HG02884 (cell line): ENCODE measurements around the gene MARVELD3.
"Not testable (repeated sequence)": the region's sequence is repeated elsewhere in the genome, so short reads cannot be mapped to it uniquely, and the experiment has no call there.

Experiments
- ATAC-seq: cut with Tn5 transposase; IDR thresholded peaks from one replicate; pipeline ENCODE4 v1.9.1; 2021; ENCODE audit warnings: mild to moderate bottlenecking, moderate library complexity; ENCODE audit not compliant: unreplicated experiment

MARVELD3 gene

GRCh38 chr16:71669926-71670536, 44.0 kb downstream of the MARVELD3 start:
- no peak for ATAC-seq

- no peak for ATAC-seq
Measured at GRCh38 chr16:71670537-71670936, 44.6 kb downstream of the MARVELD3 start.

- no peak for ATAC-seq
Measured at GRCh38 chr16:71671165-71671564, 45.2 kb downstream of the MARVELD3 start.

- ATAC-seq, result no peak
Measured at GRCh38 chr16:71672125-71672524, 46.1 kb downstream of the MARVELD3 start.

GRCh38 chr16:71672803-71673581, 47.0 kb downstream of the MARVELD3 start:
- no peak for ATAC-seq

- no peak for ATAC-seq
Measured at GRCh38 chr16:71673582-71673973, 47.6 kb downstream of the MARVELD3 start.

- ATAC-seq, result no peak
Measured at GRCh38 chr16:71674229-71674628, 48.2 kb downstream of the MARVELD3 start.

GRCh38 chr16:71675380-71675779, 49.4 kb downstream of the MARVELD3 start:
- ATAC-seq, result no peak

GRCh38 chr16:71676236-71676635, 50.3 kb downstream of the MARVELD3 start:
- no peak for ATAC-seq

- ATAC-seq, result no peak
Measured at GRCh38 chr16:71681360-71681759, 55.4 kb downstream of the MARVELD3 start.

GRCh38 chr16:71684280-71684679, 58.3 kb downstream of the MARVELD3 start:
- ATAC-seq, result not testable (repeated sequence)
